AG04449 (cell line): ENCODE results near the gene MTG1.

Source experiments
- CTCF ChIA-PET: fragments of 350-600 bp; formaldehyde crosslinking; extraction: SDS; loops from one replicate; lab custom pipeline; 2021; ENCODE audit warnings: antibody characterized with exemption; lab: Yijun Ruan, JAX
- POLR2A ChIA-PET: fragments of 400-600, 350-600 bp; formaldehyde crosslinking; extraction: SDS; loops from one replicate; lab custom pipeline; 2020; ENCODE audit warnings: antibody characterized with exemption, inconsistent platforms; lab: Yijun Ruan, JAX
- DNase-seq: peaks from one replicate; pipeline ENCODE4 v3.0.0-alpha.2; 2010; ENCODE audit warnings: low read depth, low spot score
- H3K4me3 ChIP-seq: 2 replicates; pipeline ENCODE4 v1.5.1; 2011; ENCODE audit warnings: low read depth, mild to moderate bottlenecking, control low read depth, low read length
- CTCF ChIP-seq: IDR thresholded peaks from one replicate; pipeline ENCODE4 v1.5.1; 2011; ENCODE audit warnings: mild to moderate bottlenecking, moderate library complexity, low read length, control low read depth, inconsistent platforms; ENCODE audit not compliant: insufficient read depth; ENCODE audit errors: missing control alignments

Gene MTG1

DNA sequence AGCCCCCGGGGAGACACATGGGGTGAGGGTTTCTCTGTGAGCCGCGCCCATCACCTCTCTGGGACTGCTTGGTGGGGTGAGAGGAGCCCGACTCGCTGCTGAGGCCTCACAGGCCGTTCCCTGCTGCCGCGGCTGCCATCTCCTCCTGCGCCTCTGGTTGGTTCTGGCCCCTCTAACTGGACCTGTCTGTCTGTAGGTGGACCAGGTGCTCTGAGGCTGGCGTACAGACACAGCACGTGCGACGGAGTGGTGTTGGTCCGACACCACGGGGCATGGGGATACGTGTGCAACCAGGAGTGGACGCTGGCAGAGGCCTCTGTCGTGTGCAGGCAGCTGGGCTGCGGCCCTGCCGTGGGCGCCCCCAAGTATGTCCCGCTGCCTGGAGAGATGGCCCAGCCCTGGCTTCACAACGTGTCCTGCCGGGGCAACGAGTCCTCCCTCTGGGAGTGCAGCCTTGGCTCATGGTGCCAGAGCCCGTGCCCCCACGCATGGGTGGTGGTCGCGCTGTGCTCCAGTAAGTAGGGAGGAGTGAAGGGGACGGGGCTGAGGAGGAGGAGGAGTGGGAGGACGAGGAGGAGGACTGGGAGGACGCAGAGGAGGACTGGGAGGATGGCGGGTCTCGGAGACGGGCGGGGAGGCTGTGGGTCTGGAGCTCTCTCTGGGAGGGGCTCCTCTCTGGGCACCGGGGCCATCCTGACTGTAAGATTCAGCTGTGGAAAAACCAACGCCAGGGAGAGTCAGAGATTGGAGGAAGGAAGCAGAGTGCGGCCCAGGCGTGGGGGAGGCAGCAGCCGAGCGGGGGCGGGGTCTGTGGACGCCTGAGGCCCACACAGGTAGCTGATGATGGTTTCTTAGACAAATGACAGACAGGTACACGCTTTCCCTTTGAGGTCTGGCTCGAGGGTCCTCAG, 62.3 kb downstream of the MTG1 start:
- no peak overlapping the region for H3K4me3 ChIP-seq
- ChIA-PET POLR2A (no interaction called here), CTCF (interaction anchor here (1.4 to 2.9 kb wide), 2 partner anchors 18 to 127 kb away, joined by 3 to 11 read pairs; no protein-coding TSS in a partner anchor)
- no peak for TF ChIP-seq CTCF
- no peak for DNase-seq

DNA sequence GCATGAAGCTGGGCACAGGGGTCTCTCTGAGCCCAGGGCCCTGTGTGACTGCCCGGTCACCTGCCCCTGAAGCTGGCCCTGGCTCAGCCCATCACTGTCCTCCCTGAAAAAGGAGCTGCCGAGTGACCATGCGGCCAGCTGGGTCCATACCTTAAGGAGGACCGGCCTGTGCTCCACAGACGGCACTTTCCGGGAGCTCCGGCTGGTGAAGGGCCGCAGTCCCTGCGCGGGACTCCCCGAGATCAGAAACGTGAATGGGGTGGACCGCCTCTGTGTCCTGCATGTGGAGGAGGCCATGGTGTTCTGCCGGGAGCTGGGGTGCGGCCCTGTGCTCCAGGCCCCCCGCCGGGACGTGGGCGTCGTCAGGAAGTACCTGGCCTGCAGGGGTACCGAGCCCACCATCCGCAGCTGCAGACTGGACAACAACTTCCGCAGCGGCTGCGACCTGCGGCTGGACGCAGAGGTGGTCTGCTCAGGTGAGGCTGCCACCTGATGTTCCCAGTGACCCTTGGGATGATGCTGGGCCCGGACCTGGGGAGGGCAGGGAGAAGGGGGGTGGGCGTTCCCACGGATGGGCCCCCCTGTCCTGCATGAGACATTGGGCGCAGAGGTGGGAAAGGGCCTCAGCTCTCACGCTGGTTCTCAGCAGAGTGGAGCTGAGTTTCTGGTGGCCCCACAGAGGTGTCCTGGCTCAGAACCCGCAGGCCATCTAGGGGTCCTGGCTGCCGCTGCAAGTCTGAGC, 63.3 kb downstream of the MTG1 start:
- ChIA-PET POLR2A (no interaction called here), CTCF (interaction anchor here (0.7 to 2.9 kb wide), 3 partner anchors 15 to 128 kb away, joined by 3 to 11 read pairs (median 3); no protein-coding TSS in a partner anchor)
- no peak overlapping the region for H3K4me3 ChIP-seq
- TF ChIP-seq CTCF = no peak
- DNase-seq = no peak

DNA sequence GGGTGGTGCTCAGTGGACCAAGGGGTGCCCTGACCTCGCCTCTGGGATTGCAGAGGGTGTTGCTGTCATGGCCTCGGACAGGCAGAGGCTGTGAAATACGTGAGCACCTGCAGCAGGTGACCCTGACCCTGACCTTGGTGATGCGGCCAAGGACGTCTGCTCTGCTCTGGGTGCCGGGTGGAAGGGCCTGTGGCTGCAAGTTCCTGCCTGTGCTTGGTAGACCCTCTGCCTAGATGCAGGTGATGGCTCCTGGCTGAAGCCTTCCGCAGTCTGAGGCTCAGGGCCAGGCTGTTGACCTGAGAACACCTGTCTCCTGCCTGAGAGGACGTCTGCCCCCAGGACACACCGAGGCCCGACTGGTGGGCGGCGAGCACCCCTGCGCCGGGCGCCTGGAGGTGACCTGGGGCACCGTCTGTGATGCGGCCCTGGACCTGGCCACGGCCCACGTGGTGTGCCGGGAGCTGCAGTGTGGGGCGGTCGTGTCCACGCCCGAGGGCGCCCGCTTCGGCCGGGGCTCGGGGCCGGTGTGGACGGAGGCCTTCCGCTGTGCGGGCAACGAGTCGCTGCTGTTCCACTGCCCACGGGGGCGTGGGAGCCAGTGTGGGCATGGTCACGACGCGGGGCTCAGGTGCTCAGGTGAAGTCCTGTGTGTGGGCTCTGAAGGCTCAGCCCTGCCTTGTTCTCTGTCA, 64.2 kb downstream of the MTG1 start:
- no peak overlapping the region for H3K4me3 ChIP-seq
- TF ChIP-seq CTCF = no peak
- ChIA-PET POLR2A (no interaction called here), CTCF (interaction anchor here (0.5 to 2.9 kb wide), 3 partner anchors 20 to 129 kb away, joined by 3 to 11 read pairs (median 3); no protein-coding TSS in a partner anchor)
- DNase-seq = no peak

DNA sequence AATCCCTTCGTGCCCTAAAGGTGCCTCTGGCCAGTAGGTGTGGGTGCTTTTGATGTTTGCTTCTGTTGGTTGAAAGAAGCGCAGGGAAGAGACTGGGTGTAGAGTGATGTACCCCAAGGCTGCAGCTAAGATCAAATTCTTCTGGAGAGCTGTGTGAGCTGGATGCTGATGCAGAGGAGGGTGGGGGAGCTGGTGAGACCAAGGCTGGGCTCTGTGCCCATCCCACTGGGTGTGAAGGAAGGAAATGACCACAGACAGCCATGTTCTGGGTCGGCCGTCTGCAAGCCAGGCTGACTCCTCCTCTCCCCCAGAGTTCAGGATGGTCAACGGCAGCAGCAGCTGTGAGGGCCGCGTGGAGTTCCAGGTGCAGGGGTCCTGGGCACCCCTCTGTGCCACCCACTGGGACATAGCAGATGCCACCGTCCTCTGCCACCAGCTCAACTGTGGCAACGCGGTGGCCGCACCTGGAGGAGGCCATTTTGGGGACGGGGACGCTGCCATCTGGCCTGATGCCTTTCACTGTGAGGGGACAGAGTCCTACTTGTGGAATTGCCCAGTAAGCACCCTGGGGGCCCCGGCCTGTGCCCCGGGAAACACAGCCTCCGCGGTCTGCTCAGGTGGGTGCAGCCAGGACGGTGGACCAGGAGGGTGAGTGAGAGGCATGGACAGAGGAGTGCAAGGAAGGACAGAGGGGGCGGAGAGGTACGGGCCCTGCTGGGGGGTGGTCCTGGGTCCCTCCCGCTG, 64.9 kb downstream of the MTG1 start:
- no peak overlapping the region for H3K4me3 ChIP-seq
- CTCF ChIA-PET = interaction anchor here (2.9 kb wide), 1 partner anchor 21 kb away, joined by 11 read pairs; no protein-coding TSS in a partner anchor
- TF ChIP-seq CTCF = no peak
- no peak for DNase-seq
- POLR2A ChIA-PET = no interaction called here

GRCh38 chr10:133459454-133460207, 65.7 kb downstream of the MTG1 start:
- TF ChIP-seq CTCF = no peak
- DNase-seq = no peak
- no peak overlapping the region for H3K4me3 ChIP-seq
- POLR2A ChIA-PET = no interaction called here
- CTCF ChIA-PET = interaction anchor here (1.4 kb wide), 1 partner anchor 130 kb away, joined by 5 read pairs; no protein-coding TSS in a partner anchor
